Ecto neural progenitor cell (in vitro differentiated cells): ENCODE results near the gene NIPAL4.
"Not testable (repeated sequence)": the region's sequence is repeated elsewhere in the genome, so short reads cannot be mapped to it uniquely, and the experiment has no call there.

Experiments used
- DNase-seq: peaks from one replicate; pipeline ENCODE4 v3.0.0-alpha.2; 2018; ENCODE audit warnings: low spot score

The NIPAL4 gene

GRCh38 chr5:157459715-157460599, at the start of gene NIPAL4:
Gene NIPAL4 (plus strand): TSS chr5:157460213. CDS start chr5:157460321, 108 bp downstream.
- DNase-seq = peak; percentile 64

GRCh38 chr5:157415838-157416237, 44.2 kb upstream of the NIPAL4 start:
- DNase-seq = no peak

- DNase-seq = not testable (repeated sequence)
Measured at GRCh38 chr5:157419521-157419920, 40.5 kb upstream of the NIPAL4 start.

- not testable (repeated sequence) for DNase-seq
Measured at GRCh38 chr5:157429920-157430319, 30.1 kb upstream of the NIPAL4 start.

GRCh38 chr5:157431544-157432200, 28.3 kb upstream of the NIPAL4 start:
- no peak for DNase-seq

GRCh38 chr5:157434096-157434495, 25.9 kb upstream of the NIPAL4 start:
- DNase-seq = no peak

GRCh38 chr5:157443041-157443549, 16.9 kb upstream of the NIPAL4 start:
- DNase-seq = no peak

- no peak for DNase-seq
Measured at GRCh38 chr5:157444224-157444623, 15.8 kb upstream of the NIPAL4 start.

GRCh38 chr5:157445745-157446411, 14.1 kb upstream of the NIPAL4 start:
- DNase-seq = no peak

- DNase-seq = no peak
Measured at GRCh38 chr5:157446412-157446935, 13.5 kb upstream of the NIPAL4 start.

- DNase-seq = no peak
Measured at GRCh38 chr5:157447201-157447637, 12.8 kb upstream of the NIPAL4 start.

- DNase-seq = peak; percentile 26
Measured at GRCh38 chr5:157449011-157449723, 10.8 kb upstream of the NIPAL4 start.

GRCh38 chr5:157450024-157450423, 10.0 kb upstream of the NIPAL4 start:
- no peak for DNase-seq

- DNase-seq = peak; percentile 37
Measured at GRCh38 chr5:157451806-157452205, 8.2 kb upstream of the NIPAL4 start.

- DNase-seq = peak; percentile 16
Measured at GRCh38 chr5:157454273-157454672, 5.7 kb upstream of the NIPAL4 start.

- DNase-seq = peak; percentile 19
Measured at GRCh38 chr5:157455057-157455456, 5.0 kb upstream of the NIPAL4 start.

- peak; percentile 40 for DNase-seq
Measured at GRCh38 chr5:157456301-157456700, 3.7 kb upstream of the NIPAL4 start.

GRCh38 chr5:157457391-157457790, 2.6 kb upstream of the NIPAL4 start:
- peak; percentile 23 for DNase-seq

- no peak for DNase-seq
Measured at GRCh38 chr5:157458835-157459234, 1.2 kb upstream of the NIPAL4 start.

GRCh38 chr5:157460921-157461792, 1.1 kb downstream of the NIPAL4 start:
- no peak for DNase-seq
